ENCODE results near the gene GALNT13.

The GALNT13 gene

DNA sequence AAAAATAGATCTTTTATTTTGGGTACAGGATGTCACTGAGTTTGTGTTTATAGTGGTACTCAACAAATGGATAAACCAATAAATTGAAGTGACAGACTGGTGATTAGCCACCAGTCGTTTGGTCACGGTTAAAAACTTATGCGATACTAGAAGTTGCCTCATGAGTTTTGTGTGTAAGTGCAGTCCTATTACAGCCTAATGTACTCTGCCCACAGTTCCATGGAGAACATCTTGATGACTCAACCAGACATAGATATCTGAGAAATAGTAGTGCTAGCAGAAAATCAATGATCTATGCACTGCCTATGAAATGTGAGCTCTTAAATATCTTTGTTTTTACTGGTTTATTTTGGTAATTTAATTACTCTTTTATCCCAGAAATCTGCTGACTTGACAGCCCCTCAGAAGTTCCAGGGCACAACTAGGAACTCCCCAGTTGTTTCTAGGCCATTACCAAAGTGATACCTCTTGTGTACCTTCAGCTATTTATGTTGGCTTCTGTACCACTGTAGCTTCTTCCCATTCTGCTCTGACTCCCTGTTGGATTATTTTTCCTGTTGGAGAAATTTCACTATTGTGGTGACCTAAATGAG is 617.6 kb downstream of the GALNT13 start:
- no peak for DNase-seq

DNA sequence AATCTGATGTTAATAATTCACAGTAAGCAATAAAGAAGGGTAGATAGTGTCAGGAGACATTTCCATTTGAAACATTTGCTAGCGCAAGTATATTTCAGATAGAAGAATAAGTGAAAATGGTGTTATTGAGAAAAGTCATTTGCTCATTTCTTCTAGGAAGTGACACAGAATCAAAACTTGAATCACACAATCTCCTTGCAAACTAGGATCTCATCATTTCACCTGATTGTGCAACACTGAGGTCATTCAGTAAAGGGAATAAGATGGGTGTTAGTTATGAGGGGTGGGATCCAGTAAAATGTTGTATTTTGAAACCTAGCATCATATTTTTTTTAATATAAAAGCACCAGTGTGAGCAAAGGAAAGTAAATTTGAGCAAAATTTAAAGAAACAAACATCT is 618.8 kb downstream of the GALNT13 start:
- no peak for DNase-seq

DNA sequence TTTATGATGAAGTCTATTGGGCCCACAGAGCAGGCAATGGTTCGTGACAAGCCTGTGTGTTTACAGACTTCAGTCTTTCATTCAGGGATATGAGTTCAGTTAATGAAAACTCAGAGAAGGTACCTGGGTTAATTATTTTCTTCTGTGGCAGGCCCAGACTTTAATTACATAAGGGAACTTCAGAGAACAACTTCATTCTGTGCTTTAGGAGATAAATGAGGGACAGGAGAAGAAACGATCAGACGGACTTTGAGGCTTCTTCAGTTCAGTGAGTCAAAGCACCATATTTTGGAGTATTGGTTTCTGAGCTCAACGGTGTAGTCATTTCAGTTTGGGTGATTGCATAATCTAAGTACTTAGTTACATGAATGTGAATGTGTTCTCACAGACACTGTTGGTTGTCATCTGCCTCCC is 623.7 kb downstream of the GALNT13 start:
- no peak for DNase-seq

DNA sequence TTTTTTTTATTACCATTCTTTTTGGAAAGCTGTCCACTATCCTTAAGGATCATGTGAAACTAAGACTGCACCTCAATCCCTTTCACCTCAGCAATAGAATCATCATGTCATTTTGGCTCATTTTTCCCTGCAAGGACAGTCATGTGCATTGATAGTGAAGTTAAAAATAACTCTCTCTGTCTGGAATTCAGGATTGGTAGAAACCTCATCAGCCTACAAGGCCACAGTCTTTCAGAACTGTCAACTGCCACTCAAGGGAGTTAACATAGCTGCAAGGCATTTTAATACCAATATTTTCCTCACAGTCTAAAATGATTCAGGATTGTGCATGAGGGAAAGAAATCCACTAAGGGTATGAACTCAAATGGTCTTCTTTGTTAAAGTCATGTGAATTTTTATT is 625.3 kb downstream of the GALNT13 start:
- DNase-seq = no peak

Measured in MV-4-11 (cell line).